GM18907 (cell line): ENCODE results near the gene MBNL3.
A peak's percentile ranks its signal among the peaks of the same experiment; 100 is the strongest.
"Not testable (repeated sequence)": the region's sequence is repeated elsewhere in the genome, so short reads cannot be mapped to it uniquely, and the experiment has no call there.

Experiments used
- ATAC-seq: cut with Tn5 transposase; IDR thresholded peaks from one replicate; pipeline ENCODE4 v1.9.1; 2021; ENCODE audit warnings: mild to moderate bottlenecking, moderate library complexity; ENCODE audit not compliant: unreplicated experiment

MBNL3 gene

DNA sequence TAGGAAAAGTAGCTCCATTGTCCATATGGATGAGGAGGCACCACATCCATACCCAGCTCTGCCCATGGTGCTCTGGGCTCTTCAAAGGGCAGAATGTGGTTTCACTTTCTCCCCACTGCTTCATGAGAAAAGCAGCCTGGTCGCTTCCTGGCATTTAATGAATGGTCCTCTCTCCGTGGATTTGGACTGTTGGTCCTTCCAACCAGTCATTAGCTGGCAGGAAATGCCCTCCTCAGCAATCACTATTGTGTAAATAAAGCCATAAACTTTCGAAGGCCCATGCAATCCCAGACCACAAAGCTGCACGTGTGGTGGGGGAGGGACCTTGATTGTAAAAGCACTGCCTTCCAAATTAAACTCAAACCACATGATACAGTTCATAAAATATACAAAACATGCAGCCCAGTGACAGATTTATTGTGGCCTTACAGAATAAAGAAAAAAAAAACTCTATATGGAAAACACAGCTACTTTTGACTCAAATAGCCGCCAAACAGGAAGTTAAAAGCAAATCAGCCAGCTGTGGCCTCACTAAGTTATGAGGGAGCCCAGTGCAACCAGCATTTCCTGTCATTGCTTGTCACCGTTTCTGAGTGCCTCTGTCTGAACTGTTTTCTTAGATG, 8.1 kb downstream of the MBNL3 start:
- ATAC-seq, result peak; percentile 92

GRCh38 chrX:132474544-132475248, 14.1 kb downstream of the MBNL3 start:
- no peak for ATAC-seq

GRCh38 chrX:132472397-132472796, 16.4 kb downstream of the MBNL3 start:
- ATAC-seq, result no peak

DNA sequence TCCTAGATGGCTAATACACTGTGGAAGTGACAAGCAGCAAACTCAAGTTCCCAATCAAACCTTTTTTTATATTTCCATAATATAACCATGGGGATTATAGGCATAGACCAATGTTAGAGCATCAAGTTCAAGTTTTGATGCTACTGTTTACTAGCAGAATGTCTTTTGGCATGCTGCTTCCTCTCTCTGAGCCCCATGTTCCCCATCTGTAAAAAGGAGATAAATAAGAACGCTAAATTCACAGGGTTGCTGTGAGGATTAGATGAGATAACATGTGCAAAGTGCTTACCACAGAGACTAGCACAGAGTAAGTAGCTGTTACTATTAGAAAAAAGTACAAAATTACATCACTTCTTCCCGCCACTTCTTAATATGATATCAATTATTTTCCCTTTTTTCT, 18.0 kb downstream of the MBNL3 start:
- ATAC-seq, result no peak

- ATAC-seq, result no peak
Measured at GRCh38 chrX:132470179-132470578, 18.7 kb downstream of the MBNL3 start.

DNA sequence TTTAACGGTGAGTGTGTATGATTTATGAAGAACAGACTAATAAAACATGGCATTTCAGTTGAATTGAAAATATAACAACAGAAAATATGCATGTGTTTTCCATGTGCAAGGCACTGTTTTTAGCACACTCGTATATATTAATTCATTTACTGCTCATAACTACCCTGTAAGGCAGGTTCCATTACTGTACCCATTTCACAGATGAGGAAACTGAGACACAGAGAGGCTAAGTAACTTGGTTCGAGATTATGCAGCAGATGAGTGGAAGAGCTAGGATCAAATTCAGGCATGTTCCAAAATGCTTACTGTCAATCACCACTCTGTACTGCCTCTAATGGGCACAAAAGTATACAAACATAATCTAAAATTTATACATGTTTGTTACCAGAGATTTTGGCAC, 20.4 kb downstream of the MBNL3 start:
- no peak for ATAC-seq

GRCh38 chrX:132467989-132468388, 20.8 kb downstream of the MBNL3 start:
- ATAC-seq, result no peak

GRCh38 chrX:132467026-132467425, 21.8 kb downstream of the MBNL3 start:
- ATAC-seq, result no peak

DNA sequence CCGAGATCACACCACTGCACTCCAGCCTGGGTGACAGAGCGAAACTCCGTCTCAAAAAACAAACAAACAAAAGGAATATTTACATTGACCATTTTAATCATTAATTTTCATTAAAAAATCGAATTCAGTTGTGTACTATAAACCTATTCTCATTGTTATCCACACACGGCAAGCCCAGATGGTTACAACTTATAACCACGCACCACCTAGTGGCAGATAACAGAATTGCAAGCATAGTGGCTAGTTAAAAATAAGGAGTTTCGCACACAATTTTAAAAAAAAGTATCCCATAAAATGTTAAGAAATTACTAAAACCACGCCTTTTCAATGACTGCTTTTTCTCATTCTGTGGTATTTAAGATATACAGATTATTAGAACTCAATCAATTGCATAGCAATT, 25.4 kb downstream of the MBNL3 start:
- no peak for ATAC-seq

- ATAC-seq, result no peak
Measured at GRCh38 chrX:132461886-132462285, 27.0 kb downstream of the MBNL3 start.

DNA sequence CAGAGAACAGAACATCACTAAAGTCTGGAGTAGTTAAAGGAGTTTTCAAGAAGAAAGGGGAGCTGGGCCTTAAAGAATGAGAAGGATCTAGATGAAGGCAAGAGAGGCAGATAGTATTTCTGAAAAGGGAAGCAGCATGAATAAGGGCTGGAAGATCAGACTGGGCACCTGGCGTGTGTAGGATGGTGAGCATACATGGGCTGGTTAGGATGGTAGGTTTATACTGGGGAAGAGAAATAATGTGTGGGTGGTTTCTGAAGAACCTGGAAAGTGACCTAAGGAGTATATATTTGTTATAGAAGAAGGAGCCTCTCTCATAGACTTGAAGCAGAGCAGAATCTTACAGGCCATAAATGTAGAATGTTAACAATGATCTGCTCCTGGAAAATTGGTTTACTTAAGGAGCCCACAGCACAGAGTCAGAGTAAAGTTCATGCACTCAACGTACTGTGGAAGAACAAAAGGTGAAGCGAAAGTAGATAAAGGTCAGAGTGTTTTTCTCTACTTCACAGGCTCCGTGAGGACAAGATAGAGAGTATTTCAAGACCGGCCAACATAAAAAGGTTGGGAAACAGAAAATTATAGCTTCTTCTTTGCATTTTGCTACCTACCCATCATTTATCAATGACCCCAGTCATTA, 35.8 kb downstream of the MBNL3 start:
- ATAC-seq, result no peak

DNA sequence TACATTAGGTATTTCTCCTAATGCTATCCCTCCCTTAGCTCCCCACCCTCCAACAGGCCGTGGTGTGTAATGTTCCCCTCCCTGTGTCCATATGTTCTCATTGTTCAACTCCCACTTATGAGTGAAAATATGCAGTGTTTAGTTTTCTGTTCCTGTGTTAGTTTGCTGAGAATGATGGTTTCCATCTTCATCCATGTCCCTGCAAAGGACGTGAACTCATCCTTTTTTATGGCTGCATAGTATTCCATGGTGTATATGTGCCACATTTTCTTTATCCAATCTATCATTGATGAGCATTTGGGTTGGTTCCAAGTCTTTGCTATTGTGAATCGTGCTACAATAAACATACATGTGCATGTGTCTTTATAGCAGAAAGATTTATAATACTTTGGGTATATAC, 42.9 kb downstream of the MBNL3 start:
- not testable (repeated sequence) for ATAC-seq

GRCh38 chrX:132444936-132445335, 43.9 kb downstream of the MBNL3 start:
- ATAC-seq, result no peak

DNA sequence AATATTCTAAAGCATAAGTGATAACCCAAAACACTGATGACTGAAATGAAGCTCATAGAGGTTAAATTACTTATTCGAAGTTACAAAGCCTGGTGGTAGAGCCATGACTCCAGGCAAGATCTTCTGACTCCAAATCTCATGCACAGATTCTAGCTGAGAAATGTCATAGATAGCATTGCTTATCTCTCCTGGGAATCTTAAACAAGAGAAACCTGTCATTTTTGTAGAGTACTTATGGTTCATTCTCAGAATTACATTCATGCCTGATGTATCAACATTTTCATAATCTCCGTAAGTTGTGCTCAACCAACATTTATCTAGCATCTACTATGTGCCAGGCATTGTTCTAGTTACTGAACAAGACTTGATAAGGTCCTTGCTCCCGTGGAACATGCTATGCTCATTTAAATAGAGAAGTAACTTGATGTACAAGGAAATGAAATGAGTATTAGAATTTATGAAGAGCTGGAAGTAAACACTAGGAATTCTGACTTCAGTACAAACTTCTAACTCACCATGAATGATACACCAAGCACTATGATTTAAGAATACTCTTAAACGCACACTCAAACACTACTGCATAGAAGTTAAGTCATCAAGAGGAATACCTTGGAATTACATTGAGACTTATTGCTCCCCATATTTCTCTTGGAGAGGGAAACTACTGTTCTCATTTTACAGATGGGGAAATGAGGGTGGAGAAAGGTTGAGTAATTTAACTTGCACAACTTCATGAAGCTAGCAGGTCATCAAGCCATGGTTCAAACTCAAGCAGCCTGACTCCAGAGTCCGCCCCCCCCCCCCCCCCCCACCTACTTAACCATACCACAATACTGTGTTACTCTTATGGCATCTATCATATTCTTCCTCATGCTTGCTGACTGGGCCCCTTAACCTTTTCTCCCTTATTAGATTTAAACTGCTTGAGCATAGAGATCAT, 45.4 kb downstream of the MBNL3 start:
- no peak for ATAC-seq

DNA sequence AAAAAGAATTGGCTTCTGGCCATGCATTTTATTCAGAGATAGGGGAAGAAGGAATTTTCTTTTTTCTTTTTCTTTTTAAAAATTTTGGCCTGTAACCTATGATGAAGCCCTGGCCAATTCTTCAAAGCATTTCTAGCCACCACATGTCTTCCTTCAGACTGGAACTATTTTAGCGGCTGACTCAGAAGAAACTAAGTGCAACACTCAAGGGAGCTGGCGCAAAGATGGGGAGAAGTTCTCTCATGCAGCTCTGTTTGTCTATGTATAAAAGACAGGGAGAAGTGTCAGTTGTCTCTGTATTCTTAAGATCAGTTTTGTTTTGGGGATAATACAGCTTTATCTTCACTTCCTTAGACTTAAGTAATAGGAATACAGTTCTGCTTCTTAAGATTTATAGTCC, 46.1 kb downstream of the MBNL3 start:
- ATAC-seq, result no peak

DNA sequence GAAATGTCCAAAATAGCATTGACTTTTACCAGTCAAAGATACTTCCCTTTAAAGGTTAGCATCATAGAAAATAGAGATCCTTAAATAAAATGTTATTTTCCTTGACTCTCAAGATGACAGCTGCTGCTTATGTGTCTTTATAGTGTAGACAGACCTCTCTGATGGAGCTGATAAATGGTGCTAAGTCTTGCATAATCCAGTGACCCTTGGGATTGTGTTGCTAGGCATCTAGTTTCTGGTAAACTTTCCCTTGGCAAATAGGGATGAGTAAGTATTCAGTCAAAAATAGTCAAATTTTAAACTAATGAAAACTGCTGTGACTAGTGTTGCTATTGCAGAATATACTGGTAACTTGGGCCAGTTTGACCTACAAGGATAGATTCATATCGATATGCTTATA, 53.6 kb downstream of the MBNL3 start:
- no peak for ATAC-seq

- ATAC-seq, result no peak
Measured at GRCh38 chrX:132433551-132433950, 55.3 kb downstream of the MBNL3 start.

DNA sequence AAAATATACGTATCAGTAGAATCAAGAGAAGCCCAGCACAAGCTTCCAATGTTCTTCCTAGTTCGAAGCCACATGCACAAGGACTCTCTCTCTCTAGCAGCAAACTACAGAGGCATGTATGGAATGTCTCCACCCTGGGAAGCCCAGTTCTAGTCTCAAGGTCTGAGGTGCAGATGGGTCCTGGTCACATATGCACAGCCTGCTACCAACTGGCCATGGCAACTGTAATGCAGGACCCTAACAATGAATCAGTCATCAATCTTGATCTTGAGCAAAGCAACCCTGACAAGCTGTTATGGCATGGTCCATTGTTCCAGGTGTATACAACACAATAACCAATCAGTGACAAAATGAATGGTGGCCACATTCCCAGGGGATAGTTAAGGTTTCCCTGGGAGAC, 55.8 kb downstream of the MBNL3 start:
- ATAC-seq, result no peak

DNA sequence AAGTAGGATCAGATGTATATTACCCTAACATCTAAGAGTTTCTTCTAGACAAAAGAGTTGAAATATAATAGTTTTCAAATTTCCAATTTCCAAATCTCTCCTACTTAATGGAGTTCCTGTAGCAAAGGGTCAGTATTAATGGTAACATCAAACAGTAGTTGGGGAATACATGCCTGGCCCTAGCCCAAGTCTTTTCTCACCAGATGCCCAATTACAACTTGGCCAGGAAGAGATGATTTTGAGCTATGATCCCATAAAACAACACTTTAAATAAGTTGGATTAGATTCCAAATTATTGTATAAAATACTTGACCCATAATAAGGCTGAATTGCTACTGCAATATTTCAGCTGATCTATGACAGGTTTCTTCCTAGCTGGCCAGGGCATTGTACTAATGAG, 59.9 kb downstream of the MBNL3 start:
- no peak for ATAC-seq

DNA sequence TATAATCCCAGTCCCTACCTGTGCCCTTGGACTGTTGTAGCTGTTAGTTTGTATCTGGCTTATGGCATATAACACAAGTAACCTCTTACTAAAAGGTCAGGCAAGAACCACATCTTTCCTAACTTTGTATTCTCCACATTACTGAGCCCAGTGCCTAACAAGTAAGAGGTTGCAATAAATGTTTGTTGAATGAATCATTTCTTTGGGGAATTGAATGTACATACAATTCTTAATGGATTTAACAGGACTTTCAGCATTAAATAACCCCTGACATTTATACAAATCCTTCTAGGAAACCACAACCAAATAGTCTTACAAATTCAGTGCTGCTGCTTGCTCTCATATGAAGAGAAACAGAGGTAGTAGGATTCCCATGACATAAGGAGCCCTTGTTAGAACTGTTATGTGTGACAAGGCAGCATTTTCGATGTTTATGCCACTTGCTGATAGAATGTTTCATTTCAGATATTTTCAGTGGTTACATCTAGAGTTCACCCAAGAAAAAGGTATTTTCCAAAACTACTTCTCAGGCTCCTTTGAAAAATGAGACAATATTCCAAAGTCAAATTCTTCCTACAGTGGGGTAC, 62.0 kb downstream of the MBNL3 start:
- peak; percentile 56 for ATAC-seq

DNA sequence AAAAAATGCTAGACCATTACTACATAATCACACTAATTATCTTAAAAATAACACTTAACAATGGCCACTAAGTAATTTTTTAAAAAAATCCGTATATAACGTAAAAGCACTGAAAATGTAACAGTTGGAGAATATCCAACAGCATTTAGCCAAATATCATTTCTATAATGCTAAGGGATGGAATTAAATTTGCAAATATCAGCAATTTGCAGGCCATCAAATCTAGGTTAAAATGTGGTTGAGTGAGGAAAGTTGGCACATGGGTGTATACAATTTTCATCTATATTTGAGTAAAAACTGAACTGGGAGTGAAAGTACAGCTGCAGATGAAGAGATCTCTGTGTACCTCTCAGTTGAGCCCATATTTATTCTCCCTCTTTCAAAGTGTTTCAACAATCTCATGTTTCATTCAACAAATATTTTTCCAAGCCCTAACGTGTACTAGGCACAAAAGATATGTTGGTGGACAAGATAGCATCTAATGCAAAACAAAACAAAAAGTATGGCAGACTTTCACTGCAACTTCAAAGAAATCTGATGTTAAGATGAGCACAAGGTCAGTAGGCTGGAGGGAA, 63.0 kb downstream of the MBNL3 start:
- ATAC-seq, result no peak
